ENCODE results near the gene CUTA.
A peak's percentile ranks its signal among the peaks of the same experiment; 100 is the strongest.

CUTA gene

DNA sequence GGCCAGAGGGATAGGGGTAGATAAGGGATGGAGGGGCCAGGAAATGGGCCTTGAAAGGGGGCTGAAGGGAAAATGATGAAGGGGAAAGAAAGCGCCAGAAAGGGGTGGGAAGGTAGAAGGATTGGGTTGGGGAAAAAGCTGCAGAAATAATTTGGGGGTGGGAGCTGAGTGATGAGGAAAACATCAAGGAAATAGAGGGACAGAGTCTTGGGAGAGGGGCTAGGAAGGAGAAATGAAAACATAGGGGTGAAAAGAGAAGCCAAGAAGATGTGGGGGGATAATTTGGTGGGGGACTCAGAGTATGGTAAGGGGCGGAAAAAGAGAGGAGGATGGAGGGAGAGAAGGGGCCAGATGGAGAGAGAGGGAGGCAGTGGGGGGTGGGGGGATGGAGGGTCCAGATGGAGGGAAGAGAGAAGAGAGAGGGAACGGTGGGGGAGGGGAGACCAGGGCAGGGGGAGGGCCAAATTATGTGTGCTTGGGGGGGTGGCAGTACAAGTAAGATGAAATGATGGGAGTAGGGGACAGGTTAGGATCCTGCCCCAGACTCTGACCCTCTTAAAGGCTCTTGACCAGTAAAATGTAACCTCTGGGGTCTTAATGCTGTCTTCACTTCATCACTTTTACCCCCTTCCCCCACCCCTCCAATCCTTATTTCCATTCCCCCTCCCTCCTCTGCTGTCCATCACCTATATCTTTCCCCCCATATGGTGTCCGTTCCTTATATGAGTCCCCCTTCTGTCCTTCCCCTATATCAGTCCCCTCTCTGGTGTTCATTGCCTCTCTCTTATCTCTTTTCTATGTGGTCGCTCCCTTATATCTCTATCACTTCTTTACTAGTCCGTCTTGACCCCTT lies 2.8 kb upstream of the CUTA start:
- TF ChIP-seq, protein P1, sequence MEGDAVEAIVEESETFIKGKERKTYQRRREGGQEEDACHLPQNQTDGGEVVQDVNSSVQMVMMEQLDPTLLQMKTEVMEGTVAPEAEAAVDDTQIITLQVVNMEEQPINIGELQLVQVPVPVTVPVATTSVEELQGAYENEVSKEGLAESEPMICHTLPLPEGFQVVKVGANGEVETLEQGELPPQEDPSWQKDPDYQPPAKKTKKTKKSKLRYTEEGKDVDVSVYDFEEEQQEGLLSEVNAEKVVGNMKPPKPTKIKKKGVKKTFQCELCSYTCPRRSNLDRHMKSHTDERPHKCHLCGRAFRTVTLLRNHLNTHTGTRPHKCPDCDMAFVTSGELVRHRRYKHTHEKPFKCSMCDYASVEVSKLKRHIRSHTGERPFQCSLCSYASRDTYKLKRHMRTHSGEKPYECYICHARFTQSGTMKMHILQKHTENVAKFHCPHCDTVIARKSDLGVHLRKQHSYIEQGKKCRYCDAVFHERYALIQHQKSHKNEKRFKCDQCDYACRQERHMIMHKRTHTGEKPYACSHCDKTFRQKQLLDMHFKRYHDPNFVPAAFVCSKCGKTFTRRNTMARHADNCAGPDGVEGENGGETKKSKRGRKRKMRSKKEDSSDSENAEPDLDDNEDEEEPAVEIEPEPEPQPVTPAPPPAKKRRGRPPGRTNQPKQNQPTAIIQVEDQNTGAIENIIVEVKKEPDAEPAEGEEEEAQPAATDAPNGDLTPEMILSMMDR (IDR thresholded peaks at IDR 0.05; ENCODE audit: borderline replicate concordance, extremely low read depth, low read length, poor library complexity, severe bottlenecking), result no peak
- no peak for TF ChIP-seq EZH2 (IDR thresholded peaks at IDR 0.05; ENCODE audit: borderline replicate concordance, low read depth, low read length, severe bottlenecking)
- no peak overlapping the region for H2AFZ ChIP-seq (ENCODE audit: low read depth, low read length)
- peak overlapping the region; percentile 65 for H3K27ac ChIP-seq (ENCODE audit: low read length)
- peak overlapping the region; percentile 27 to 84; a peak in 3 of 4 replicates for H3K4me3 ChIP-seq (ENCODE audit: low read depth in 1 of 2, low read length in 2 of 2)
- ATAC-seq (ENCODE audit: insufficient read depth, low read depth) (no peak), DNase-seq (no peak)
- no peaks in the 10 kb centered on the region for H3K9me3 ChIP-seq (ENCODE audit: insufficient read depth, low read length, severe bottlenecking)
- H3K36me3 ChIP-seq (ENCODE audit: insufficient read depth, low read length), result peaks cover 17% of the 10 kb centered on the region
- peak overlapping the region; percentile 58 for H3K9ac ChIP-seq (ENCODE audit: low read depth, low read length)
- peaks cover 49% of the 10 kb centered on the region for H3K79me2 ChIP-seq (ENCODE audit: insufficient read depth, low read length)
- no peaks in the 10 kb centered on the region for H3K27me3 ChIP-seq (ENCODE audit: insufficient read depth, low read length, poor library complexity)
- H4K20me1 ChIP-seq (ENCODE audit: insufficient read depth, low read length), result peaks cover 11% of the 10 kb centered on the region; the same call in 1 of the 2 replicates
- H3K4me1 ChIP-seq (ENCODE audit: insufficient read depth, low read length), result peaks cover 82% of the 10 kb centered on the region
- H3K4me2 ChIP-seq (ENCODE audit: insufficient read depth, low read length), result peak overlapping the region; percentile 87

DNA sequence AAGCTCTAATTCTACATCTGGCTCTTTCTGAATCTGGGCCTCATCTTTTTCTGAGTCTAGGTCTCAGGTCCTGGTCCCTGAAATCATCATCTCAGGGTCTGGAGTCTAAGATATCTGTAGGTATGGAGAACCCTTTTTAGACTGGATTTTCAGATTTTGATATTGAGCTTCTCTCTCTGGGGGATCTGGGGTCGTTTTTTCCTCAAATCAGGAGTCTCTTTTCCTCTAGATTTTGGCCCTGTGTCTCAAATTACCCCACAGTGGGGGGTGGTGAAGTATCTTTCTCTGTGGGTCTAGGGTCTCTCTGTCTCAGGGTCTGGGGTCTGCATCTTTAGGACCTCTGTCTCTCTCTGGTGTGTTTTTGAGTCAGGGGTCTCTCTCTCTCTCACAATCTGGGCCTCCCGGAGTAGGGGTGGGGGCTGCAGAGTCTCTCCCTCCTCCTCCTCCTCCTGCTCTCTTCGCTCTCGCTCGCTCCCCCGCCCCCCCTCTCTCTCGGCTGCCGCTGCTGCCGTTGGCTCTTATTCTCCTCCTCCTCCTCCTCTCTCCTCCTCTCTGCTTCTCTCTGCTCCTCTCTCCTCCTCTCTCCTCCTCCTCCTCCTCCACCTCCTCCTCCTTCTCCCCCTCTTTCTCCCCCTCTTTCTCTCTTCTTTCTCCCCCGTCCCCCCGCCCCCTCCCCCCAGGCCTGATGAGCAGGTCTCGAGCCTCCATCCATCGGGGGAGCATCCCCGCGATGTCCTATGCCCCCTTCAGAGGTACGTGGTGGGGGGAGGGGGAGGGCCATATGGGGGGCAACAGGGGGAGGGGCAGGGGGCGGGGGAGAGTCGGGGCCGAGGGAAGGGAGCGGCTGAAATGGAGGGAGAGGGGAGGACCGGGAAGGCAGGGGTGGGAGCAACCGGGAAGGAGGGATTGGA lies 1.9 kb upstream of the CUTA start, which contains the start of gene SYNGAP1:
Gene SYNGAP1 (plus strand): TSS at position 486 of the 911 bp plus-strand sequence. CDS start 200 bp downstream, at position 686.
- TF ChIP-seq, protein P1 (IDR thresholded peaks at IDR 0.05; ENCODE audit: borderline replicate concordance, extremely low read depth, low read length, poor library complexity, severe bottlenecking), result no peak
- no peak for TF ChIP-seq EZH2 (IDR thresholded peaks at IDR 0.05; ENCODE audit: borderline replicate concordance, low read depth, low read length, severe bottlenecking)
- peaks cover 26% of the 10 kb centered on the region for H3K36me3 ChIP-seq (ENCODE audit: insufficient read depth, low read length)
- peak within 1 kb of the TSS; percentile 99 for H3K27ac ChIP-seq (ENCODE audit: low read length)
- no peaks in the 10 kb centered on the region for H3K9me3 ChIP-seq (ENCODE audit: insufficient read depth, low read length, severe bottlenecking)
- H3K27me3 ChIP-seq (ENCODE audit: insufficient read depth, low read length, poor library complexity), result no peaks in the 10 kb centered on the region
- DNase-seq (peak; percentile 87), ATAC-seq (ENCODE audit: insufficient read depth, low read depth) (peak; percentile 40)
- H3K9ac ChIP-seq (ENCODE audit: low read depth, low read length), result peak within 1 kb of the TSS; percentile 86
- H4K20me1 ChIP-seq (ENCODE audit: insufficient read depth, low read length), result peaks cover 20% of the 10 kb centered on the region; the same call in 1 of the 2 replicates
- peaks cover 82% of the 10 kb centered on the region for H3K4me1 ChIP-seq (ENCODE audit: insufficient read depth, low read length)
- peak within 1 kb of the TSS; percentile 87 for H3K4me2 ChIP-seq (ENCODE audit: insufficient read depth, low read length)
- H3K79me2 ChIP-seq (ENCODE audit: insufficient read depth, low read length), result peaks cover 58% of the 10 kb centered on the region
- peak within 1 kb of the TSS; percentile 85 for H2AFZ ChIP-seq (ENCODE audit: low read depth, low read length)
- peak within 1 kb of the TSS; percentile 27 to 84; a peak in 3 of 4 replicates for H3K4me3 ChIP-seq (ENCODE audit: low read depth in 1 of 2, low read length in 2 of 2)

GRCh38 chr6:33418690-33419291 lies 884 bp upstream of the CUTA start:
- no peak for DNase-seq
- no peak for ATAC-seq (ENCODE audit: insufficient read depth, low read depth)
- Histone ChIP-seq H3K4me3 (ENCODE audit: low read depth in 1 of 2, low read length in 2 of 2) (peak overlapping the region; percentile 13 to 84; a peak in 3 of 4 replicates), H2AFZ (ENCODE audit: low read depth, low read length) (peak overlapping the region; percentile 85), H3K27me3 (ENCODE audit: insufficient read depth, low read length, poor library complexity) (no peaks in the 10 kb centered on the region), H3K4me2 (ENCODE audit: insufficient read depth, low read length) (peak overlapping the region; percentile 87), H3K4me1 (ENCODE audit: insufficient read depth, low read length) (peaks cover 75% of the 10 kb centered on the region), H3K79me2 (ENCODE audit: insufficient read depth, low read length) (peaks cover 58% of the 10 kb centered on the region), H4K20me1 (ENCODE audit: insufficient read depth, low read length) (peaks cover 20% of the 10 kb centered on the region; the same call in 1 of the 2 replicates), H3K27ac (ENCODE audit: low read length) (peak overlapping the region; percentile 99), H3K9me3 (ENCODE audit: insufficient read depth, low read length, severe bottlenecking) (no peaks in the 10 kb centered on the region), H3K36me3 (ENCODE audit: insufficient read depth, low read length) (peaks cover 34% of the 10 kb centered on the region), H3K9ac (ENCODE audit: low read depth, low read length) (peak overlapping the region; percentile 86)
- no peak for TF ChIP-seq EZH2 (IDR thresholded peaks at IDR 0.05; ENCODE audit: borderline replicate concordance, low read depth, low read length, severe bottlenecking)
- TF ChIP-seq, protein P1 (IDR thresholded peaks at IDR 0.05; ENCODE audit: borderline replicate concordance, extremely low read depth, low read length, poor library complexity, severe bottlenecking), result no peak

All from DND-41 (cell line).